OCI-LY7 (cell line): ENCODE data around the gene RRBP1. TPM values are rescaled to one million over a fixed set of nuclear protein-coding genes. Genes with fewer than 3 reads are reported as not detected.

Experiments
- BruUV-seq: library from RNA; stranded (reverse); fragments of 400-500 nt; replicated peaks from 2 replicates; lab custom pipeline; 2021; lab: Mats Ljungman, UMichigan
- CTCF ChIA-PET: fragments of 300-600 bp; sonication (Branson Sonifier 250); formaldehyde crosslinking; loops from one replicate; lab custom pipeline; 2022; ENCODE audit warnings: antibody characterized with exemption; ENCODE audit not compliant: unreplicated experiment; lab: Charles Lee
- POLR2A ChIA-PET: fragments of 300-600 bp; sonication (Branson Sonifier 250); formaldehyde crosslinking; loops from one replicate; lab custom pipeline; 2022; ENCODE audit warnings: antibody characterized with exemption; lab: Charles Lee
- DNase-seq: peaks from one replicate; pipeline ENCODE4 v3.0.0-alpha.2; 2015; ENCODE audit warnings: low spot score
- H2AFZ ChIP-seq: fragments of 200-600 bp; sonication (generic), shearing (Covaris generic); 2 replicates; pipeline ENCODE4 v1.6.1; 2014; ENCODE audit warnings: mild to moderate bottlenecking, antibody characterized with exemption, low read length, moderate library complexity
- H3K27ac ChIP-seq: fragments of 200-600 bp; sonication (generic); 2 replicates; pipeline ENCODE4 v1.5.1; 2014; ENCODE audit warnings: mixed run types, low read depth, mild to moderate bottlenecking, moderate library complexity, low read length, inconsistent platforms; ENCODE audit not compliant: poor library complexity, severe bottlenecking
- H3K36me3 ChIP-seq: fragments of 200-600 bp; sonication (generic); 2 replicates; pipeline ENCODE4 v1.6.1; 2014; ENCODE audit warnings: mild to moderate bottlenecking, antibody characterized with exemption, low read length, moderate library complexity, mixed read lengths; ENCODE audit not compliant: insufficient read depth
- H3K4me1 ChIP-seq: fragments of 200-600 bp; sonication (generic); 2 replicates; pipeline ENCODE4 v1.5.1; 2014; ENCODE audit warnings: mild to moderate bottlenecking, low read length; ENCODE audit not compliant: insufficient read depth, poor library complexity, severe bottlenecking
- H3K4me2 ChIP-seq: fragments of 200-600 bp; sonication (generic); 2 replicates; pipeline ENCODE4 v1.6.1; 2014; ENCODE audit warnings: mild to moderate bottlenecking, low read length
- H3K4me3 ChIP-seq: fragments of 200-600 bp; sonication (generic); 2 replicates; pipeline ENCODE4 v1.5.1; 2014; ENCODE audit warnings: mild to moderate bottlenecking, low read depth, low read length; ENCODE audit not compliant: poor library complexity, severe bottlenecking
- H3K79me2 ChIP-seq: fragments of 200-600 bp; sonication (generic); 2 replicates; pipeline ENCODE4 v1.6.1; 2016; ENCODE audit warnings: low read depth, mild to moderate bottlenecking, low read length, moderate library complexity, mixed read lengths; ENCODE audit not compliant: insufficient read depth
- H3K9me2 ChIP-seq: fragments of 200-600 bp; sonication (generic); 2 replicates; pipeline ENCODE4 v1.6.1; 2016; ENCODE audit warnings: mild to moderate bottlenecking, low read length, mixed read lengths; ENCODE audit not compliant: insufficient read depth
- H3K9me3 ChIP-seq: fragments of 200-600 bp; sonication (generic); 2 replicates; pipeline ENCODE4 v1.6.1; 2014; ENCODE audit warnings: mild to moderate bottlenecking, mixed run types, low read length, mixed read lengths
- H4K20me1 ChIP-seq: fragments of 200-600 bp; sonication (generic); 2 replicates; pipeline ENCODE4 v1.6.1; 2014; ENCODE audit warnings: mild to moderate bottlenecking, antibody characterized with exemption, low read length, moderate library complexity, mixed read lengths; ENCODE audit not compliant: insufficient read depth
- EZH2phosphoT487 ChIP-seq: fragments of 200-600 bp; sonication (generic); IDR thresholded peaks from 2 replicates; pipeline ENCODE4 v1.6.1; 2018; ENCODE audit warnings: low read depth, borderline replicate concordance, mild to moderate bottlenecking, mixed run types, antibody characterized with exemption, low read length, moderate library complexity, mixed read lengths
- intact Hi-C: fragments of 100-400 bp; cut with micrococcal nuclease; formaldehyde crosslinking; loops from one replicate; pipeline ENCODE4 v1.10.0; 2022; ENCODE audit not compliant: unreplicated experiment
- total RNA-seq, 2 experiments: library from RNA; depleted of rRNA in 1 of 2; stranded (reverse); fragments of >200 nt in 1 of 2; shearing (Covaris generic) in 1 of 2; gene quantifications; 2 replicates each; pipeline ENCODE4 v1.2.3, GENCODE V29; 2014 to 2022
- TF ChIP-seq, protein P1 (sequence below): fragments of 200-600 bp; sonication (generic); conservative IDR thresholded peaks from 2 replicates; pipeline ENCODE4 v1.5.1; 2014; ENCODE audit warnings: mild to moderate bottlenecking, antibody characterized with exemption, low read length, moderate library complexity, mixed read lengths

The RRBP1 gene
- total RNA-seq, 2 experiments from 2014 or later: 13.6 to 46.3 TPM

- Histone ChIP-seq H3K4me2 (no peak overlapping the region), H3K9me3 (peaks cover 8% of the 10 kb centered on the region; the same call in 1 of the 2 replicates), H2AFZ (no peak overlapping the region), H3K4me1 (peaks cover 4% of the 10 kb centered on the region), H4K20me1 (no peaks in the 10 kb centered on the region), H3K79me2 (no peaks in the 10 kb centered on the region), H3K27ac (no peak overlapping the region), H3K36me3 (peaks cover 27% of the 10 kb centered on the region), H3K9me2 (no peaks in the 10 kb centered on the region), H3K4me3 (no peak overlapping the region)
- CTCF ChIA-PET: no interaction called here
- no TSS peak for BruUV-seq
- no peak for DNase-seq
- POLR2A ChIA-PET: no interaction called here
- intact Hi-C loops: no loop called here
- no peak for TF ChIP-seq EZH2phosphoT487
- TF ChIP-seq, protein P1, sequence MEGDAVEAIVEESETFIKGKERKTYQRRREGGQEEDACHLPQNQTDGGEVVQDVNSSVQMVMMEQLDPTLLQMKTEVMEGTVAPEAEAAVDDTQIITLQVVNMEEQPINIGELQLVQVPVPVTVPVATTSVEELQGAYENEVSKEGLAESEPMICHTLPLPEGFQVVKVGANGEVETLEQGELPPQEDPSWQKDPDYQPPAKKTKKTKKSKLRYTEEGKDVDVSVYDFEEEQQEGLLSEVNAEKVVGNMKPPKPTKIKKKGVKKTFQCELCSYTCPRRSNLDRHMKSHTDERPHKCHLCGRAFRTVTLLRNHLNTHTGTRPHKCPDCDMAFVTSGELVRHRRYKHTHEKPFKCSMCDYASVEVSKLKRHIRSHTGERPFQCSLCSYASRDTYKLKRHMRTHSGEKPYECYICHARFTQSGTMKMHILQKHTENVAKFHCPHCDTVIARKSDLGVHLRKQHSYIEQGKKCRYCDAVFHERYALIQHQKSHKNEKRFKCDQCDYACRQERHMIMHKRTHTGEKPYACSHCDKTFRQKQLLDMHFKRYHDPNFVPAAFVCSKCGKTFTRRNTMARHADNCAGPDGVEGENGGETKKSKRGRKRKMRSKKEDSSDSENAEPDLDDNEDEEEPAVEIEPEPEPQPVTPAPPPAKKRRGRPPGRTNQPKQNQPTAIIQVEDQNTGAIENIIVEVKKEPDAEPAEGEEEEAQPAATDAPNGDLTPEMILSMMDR: no peak
Measured at GRCh38 chr20:17658648-17658993, 23.4 kb downstream of the RRBP1 start.

DNA sequence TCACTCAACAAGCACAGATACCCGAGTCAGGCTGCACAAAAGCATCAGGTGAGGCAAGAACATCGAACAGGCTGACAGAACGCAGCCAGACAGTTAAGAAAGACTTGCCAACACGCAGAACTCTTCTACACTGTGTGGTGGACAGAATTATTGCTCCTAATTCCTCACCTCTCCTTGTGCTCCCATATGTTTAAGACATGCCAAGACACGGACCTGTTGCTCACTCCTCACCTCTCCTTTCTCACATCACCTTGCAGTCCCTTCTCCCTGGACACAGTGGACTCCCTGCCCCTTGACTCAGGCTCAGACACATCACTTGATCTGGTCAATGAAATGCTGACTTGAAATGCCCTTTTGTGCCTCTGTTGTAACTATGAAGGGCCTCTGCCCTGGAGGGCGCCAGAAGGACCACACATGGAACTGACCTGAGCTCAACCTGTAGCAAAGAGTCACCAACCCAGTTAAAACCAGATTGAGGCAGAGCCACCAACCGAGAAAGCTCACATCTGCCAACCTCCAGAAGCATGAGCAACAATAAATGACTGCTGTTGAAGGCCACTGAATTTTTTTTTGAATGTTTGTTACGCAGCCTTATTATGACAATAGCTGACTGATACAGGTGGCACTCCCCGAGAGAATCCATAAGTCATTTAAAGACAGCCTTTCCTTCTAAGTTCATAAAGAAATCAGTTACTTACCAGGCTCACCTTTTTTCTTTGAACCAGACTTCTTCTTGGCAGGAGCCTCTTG, 24.0 kb downstream of the RRBP1 start:
- Histone ChIP-seq H3K36me3 (peaks cover 27% of the 10 kb centered on the region), H3K4me1 (peaks cover 4% of the 10 kb centered on the region), H3K27ac (no peak overlapping the region), H2AFZ (no peak overlapping the region), H3K4me2 (no peak overlapping the region), H4K20me1 (no peaks in the 10 kb centered on the region), H3K9me2 (no peaks in the 10 kb centered on the region), H3K4me3 (no peak overlapping the region), H3K79me2 (no peaks in the 10 kb centered on the region), H3K9me3 (peaks cover 8% of the 10 kb centered on the region; the same call in 1 of the 2 replicates)
- TF ChIP-seq EZH2phosphoT487: no peak
- TF ChIP-seq, protein P1: no peak
- no TSS peak for BruUV-seq
- intact Hi-C loops: no loop called here
- no peak for DNase-seq
- ChIA-PET CTCF (no interaction called here), POLR2A (interaction anchor here (0.5 kb wide), 1 partner anchor 545 kb away, joined by 3 read pairs; no protein-coding TSS in a partner anchor)
